ENCODE results near the gene EGFLAM. TPM values are rescaled to one million over a fixed set of nuclear protein-coding genes. Genes with fewer than 3 reads are reported as not detected.

Gene EGFLAM
- total RNA-seq, 2 donors from 2014 or later, result not detected

DNA sequence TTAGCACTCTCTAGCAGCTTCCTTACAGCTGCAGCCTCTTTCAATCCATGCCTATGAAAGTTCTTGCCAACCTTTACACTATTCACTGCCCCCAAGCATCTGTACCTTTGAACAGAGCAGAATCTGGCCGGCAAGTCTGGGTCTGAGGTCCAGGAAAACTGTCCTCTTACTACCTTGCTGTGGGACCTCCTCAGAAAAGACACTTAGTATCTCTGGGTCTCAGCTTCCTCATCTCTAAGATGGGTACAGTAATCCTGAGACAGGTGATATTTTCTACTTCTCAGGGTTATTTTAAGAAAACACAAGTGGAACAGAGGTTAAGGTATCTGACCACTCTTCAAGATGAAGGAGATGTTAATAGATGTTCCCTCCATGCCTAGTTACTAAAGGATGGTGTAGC is 120.2 kb downstream of the EGFLAM start:
- no peaks in the 10 kb centered on the region for H3K9me3 Mint-ChIP-seq
- ATAC-seq, result no peak

GRCh38 chr5:38379350-38379937 is 121.1 kb downstream of the EGFLAM start:
- Mint-ChIP-seq H3K36me3 (no peaks in the 10 kb centered on the region), H3K27ac (no peak overlapping the region), H3K9me3 (no peaks in the 10 kb centered on the region)
- ATAC-seq (no peak), DNase-seq (ENCODE audit: low spot score in 2 of 2) (no peak)

More for the DNA sequence above, 120.2 kb downstream of the EGFLAM start:
- no peak for DNase-seq (ENCODE audit: low spot score in 2 of 2)
- no peak overlapping the region for H3K27ac Mint-ChIP-seq
- H3K36me3 Mint-ChIP-seq, result no peaks in the 10 kb centered on the region

DNA sequence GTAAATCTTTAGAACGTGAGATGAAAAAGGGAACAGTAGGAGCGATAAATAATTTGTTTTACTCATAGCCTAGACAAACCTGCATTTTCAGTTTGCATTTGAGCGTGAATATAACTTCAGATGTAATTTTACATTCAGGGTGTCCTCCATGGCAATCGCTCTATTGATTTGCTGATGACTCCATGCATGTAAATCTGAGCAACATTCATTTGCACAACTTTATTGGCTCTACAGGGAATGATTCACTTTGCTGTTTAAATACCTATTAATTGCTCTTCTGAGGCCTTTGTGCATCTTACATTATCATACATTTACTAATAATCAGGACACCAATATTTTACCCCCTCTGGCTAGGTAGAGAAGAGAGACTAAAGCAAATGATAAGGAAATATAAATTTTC is 122.2 kb downstream of the EGFLAM start:
- H3K36me3 Mint-ChIP-seq, result no peaks in the 10 kb centered on the region
- H3K27ac Mint-ChIP-seq, result no peak overlapping the region
- no peaks in the 10 kb centered on the region for H3K9me3 Mint-ChIP-seq
- ATAC-seq, result no peak
- no peak for DNase-seq (ENCODE audit: low spot score in 2 of 2)

GRCh38 chr5:38381361-38381760 is 123.0 kb downstream of the EGFLAM start:
- DNase-seq (ENCODE audit: low spot score in 2 of 2) (no peak), ATAC-seq (no peak)
- H3K36me3 Mint-ChIP-seq, result no peaks in the 10 kb centered on the region
- H3K9me3 Mint-ChIP-seq, result no peaks in the 10 kb centered on the region
- H3K27ac Mint-ChIP-seq, result no peak overlapping the region

DNA sequence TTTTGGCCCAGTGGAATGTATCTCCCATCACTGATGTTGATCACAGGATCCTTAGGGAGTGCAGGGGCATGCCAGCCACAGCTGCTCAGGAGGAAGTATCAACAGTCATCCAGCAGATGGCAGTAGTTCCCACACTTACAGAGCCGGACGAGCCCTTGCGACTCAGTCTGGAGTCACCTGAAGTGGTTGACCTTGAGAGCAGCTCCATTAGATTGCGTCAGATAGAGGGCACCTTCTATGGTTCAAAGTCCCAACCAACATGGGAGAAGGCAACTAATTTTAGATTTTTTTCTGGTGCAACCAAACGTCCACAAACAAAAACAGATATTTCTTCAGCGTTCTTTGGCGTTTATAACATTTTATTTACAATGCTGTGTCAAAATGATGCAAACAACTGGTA is 124.5 kb downstream of the EGFLAM start:
- Mint-ChIP-seq H3K36me3 (no peaks in the 10 kb centered on the region), H3K9me3 (no peaks in the 10 kb centered on the region), H3K27ac (no peak overlapping the region)
- DNase-seq (ENCODE audit: low spot score in 2 of 2) (peak; percentile 56 to 67), ATAC-seq (peak; percentile 89 to 90)

GRCh38 chr5:38383701-38384100 is 125.3 kb downstream of the EGFLAM start:
- Mint-ChIP-seq H3K27ac (no peak overlapping the region), H3K36me3 (no peaks in the 10 kb centered on the region), H3K9me3 (no peaks in the 10 kb centered on the region)
- ATAC-seq (no peak), DNase-seq (ENCODE audit: low spot score in 2 of 2) (no peak)

- ATAC-seq (no peak), DNase-seq (ENCODE audit: low spot score in 2 of 2) (no peak)
- no peaks in the 10 kb centered on the region for H3K9me3 Mint-ChIP-seq
- no peaks in the 10 kb centered on the region for H3K36me3 Mint-ChIP-seq
- H3K27ac Mint-ChIP-seq, result no peak overlapping the region
Observed at GRCh38 chr5:38384396-38384795, 126.0 kb downstream of the EGFLAM start.

GRCh38 chr5:38387161-38387560 is 128.8 kb downstream of the EGFLAM start:
- ATAC-seq, result no peak
- DNase-seq (ENCODE audit: low spot score in 2 of 2), result no peak
- Mint-ChIP-seq H3K36me3 (no peaks in the 10 kb centered on the region), H3K27ac (no peak overlapping the region), H3K9me3 (no peaks in the 10 kb centered on the region)

- Mint-ChIP-seq H3K9me3 (no peaks in the 10 kb centered on the region), H3K27ac (no peak overlapping the region), H3K36me3 (no peaks in the 10 kb centered on the region)
- ATAC-seq (no peak), DNase-seq (ENCODE audit: low spot score in 2 of 2) (no peak)
Observed at GRCh38 chr5:38393636-38394035, 135.3 kb downstream of the EGFLAM start.

DNA sequence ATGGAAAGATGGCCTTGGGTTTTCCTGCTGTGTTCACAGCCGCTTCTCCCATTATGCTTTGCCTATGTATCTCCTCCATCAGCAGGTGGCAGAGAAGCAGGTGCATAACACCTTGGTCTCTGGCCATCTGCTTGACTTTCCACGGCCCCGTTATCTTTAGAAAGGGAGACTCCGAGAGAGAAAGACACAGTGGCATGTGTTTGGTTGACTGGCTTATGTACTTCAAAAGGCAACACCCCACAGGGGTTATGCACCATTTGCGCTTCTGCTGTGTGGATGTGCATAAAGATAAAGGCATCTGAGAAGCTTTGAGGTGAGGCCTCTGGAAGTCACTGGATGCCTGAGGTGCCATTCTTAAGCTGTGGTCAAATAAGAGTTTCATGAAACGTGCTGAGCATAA is 138.4 kb downstream of the EGFLAM start:
- ATAC-seq (no peak), DNase-seq (ENCODE audit: low spot score in 2 of 2) (no peak)
- Mint-ChIP-seq H3K9me3 (no peaks in the 10 kb centered on the region), H3K27ac (no peak overlapping the region), H3K36me3 (no peaks in the 10 kb centered on the region)

DNA sequence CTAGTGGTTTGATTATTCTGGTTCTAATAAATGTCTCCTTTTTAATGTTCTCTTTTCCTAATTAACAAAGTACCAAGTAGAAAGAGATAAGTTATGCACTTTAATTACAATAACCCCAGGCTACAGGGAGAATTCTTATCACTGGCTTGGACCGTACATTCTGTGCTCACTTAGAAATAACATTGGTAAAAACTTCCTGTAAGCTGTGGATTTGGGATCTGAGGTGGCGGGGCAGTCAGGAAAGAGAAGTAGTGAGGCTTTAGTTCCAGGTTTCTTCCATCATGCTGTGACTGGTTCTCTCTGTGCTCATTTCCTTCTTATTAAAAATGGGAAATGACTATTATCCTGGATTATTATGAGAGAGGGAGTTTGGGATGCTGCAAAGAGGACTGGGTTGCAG is 142.0 kb downstream of the EGFLAM start:
- DNase-seq (ENCODE audit: low spot score in 2 of 2), result no peak
- ATAC-seq, result no peak
- Mint-ChIP-seq H3K36me3 (no peaks in the 10 kb centered on the region), H3K27ac (no peak overlapping the region), H3K9me3 (no peaks in the 10 kb centered on the region)

DNA sequence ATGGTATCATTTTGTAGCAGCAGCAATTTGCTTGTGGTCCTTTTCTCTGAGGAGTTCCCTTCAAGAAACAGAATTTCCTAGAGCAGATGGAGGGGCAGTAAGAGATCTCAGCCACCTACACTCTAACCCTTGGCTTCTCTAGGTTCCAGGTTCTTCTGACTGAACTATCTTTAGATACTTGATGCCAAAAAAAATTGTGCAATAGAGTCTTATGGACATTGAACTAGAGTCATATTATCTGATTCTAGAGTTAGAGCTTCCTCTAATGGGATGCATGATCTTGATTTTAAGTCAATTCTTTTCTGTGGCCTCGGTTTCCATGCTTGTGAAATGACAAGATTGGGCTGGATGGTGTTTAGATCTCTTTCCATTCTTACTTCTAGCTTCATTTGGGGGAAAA is 142.8 kb downstream of the EGFLAM start:
- no peak for ATAC-seq
- Mint-ChIP-seq H3K9me3 (no peaks in the 10 kb centered on the region), H3K27ac (no peak overlapping the region), H3K36me3 (no peaks in the 10 kb centered on the region)
- no peak for DNase-seq (ENCODE audit: low spot score in 2 of 2)

- no peak for DNase-seq (ENCODE audit: low spot score in 2 of 2)
- no peak overlapping the region for H3K27ac Mint-ChIP-seq
- H3K36me3 Mint-ChIP-seq, result no peaks in the 10 kb centered on the region
- no peaks in the 10 kb centered on the region for H3K9me3 Mint-ChIP-seq
- no peak for ATAC-seq
Observed at GRCh38 chr5:38403406-38403805, 145.0 kb downstream of the EGFLAM start.

DNA sequence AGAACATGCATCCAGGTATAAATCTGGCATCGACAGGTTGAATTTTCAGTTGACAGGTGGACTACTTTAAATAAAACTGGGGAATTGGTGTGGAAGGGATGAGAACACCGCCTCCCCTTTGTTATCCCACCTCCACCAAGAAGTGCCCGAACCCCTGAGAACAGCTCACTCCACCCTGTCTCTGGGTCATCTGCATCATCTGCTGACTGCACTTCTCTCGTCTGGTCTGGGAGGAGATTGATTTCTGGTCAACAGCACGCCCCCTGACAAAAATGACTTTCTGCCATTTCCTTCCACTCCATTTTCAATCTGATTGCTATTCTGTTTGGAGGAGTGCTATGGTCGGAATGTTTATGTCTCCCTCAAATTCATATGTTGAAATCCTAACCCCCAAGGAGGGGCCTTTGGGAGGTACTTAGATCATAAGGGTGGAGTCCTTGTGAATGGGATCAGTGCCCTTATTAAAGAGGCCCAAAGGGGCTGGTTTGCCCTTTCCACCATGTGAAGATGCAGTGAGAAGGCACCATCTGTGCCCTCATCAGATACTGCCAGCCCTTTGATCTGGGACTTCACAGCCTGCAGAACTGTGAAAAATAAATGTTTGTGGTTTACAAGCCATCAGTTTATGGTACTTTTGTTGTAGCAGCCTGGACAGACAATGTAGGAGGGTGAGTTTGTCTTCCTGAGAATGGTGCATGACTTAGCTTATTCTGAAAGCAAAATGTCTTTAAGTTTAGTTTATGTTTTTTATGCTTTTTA is 145.7 kb downstream of the EGFLAM start:
- H3K36me3 Mint-ChIP-seq, result no peaks in the 10 kb centered on the region
- no peaks in the 10 kb centered on the region for H3K9me3 Mint-ChIP-seq
- ATAC-seq, result no peak
- no peak overlapping the region for H3K27ac Mint-ChIP-seq
- no peak for DNase-seq (ENCODE audit: low spot score in 2 of 2)

DNA sequence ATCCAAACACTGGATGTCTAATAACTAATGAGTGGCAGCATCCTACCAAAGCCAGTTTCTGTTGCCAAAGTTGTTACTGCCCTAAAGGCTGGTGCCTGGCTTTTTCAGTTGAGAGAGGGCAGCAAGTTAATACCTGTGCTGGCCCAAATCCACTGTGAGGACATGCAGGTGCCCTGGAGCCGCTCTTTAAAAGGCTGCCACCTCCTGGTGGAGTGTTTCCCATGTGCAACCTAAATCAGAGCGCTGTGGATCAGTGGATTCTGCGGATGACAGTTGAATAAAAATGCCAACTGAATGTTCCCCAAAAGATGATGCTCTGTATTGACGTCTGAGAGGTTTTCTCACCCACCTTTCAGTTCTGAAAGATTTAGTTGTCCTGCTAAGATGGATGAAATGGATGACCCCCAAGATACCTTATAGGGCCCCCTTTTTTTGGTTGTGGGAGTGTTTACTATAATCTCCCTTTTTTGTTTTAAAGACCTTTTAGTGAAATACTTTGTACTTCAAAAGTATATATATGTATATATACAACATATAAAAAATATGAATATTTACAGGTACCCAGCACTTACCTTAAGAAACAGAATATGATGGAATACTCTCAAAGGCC is 146.4 kb downstream of the EGFLAM start:
- no peak for ATAC-seq
- Mint-ChIP-seq H3K9me3 (no peaks in the 10 kb centered on the region), H3K27ac (no peak overlapping the region), H3K36me3 (no peaks in the 10 kb centered on the region)
- DNase-seq (ENCODE audit: low spot score in 2 of 2), result no peak

DNA sequence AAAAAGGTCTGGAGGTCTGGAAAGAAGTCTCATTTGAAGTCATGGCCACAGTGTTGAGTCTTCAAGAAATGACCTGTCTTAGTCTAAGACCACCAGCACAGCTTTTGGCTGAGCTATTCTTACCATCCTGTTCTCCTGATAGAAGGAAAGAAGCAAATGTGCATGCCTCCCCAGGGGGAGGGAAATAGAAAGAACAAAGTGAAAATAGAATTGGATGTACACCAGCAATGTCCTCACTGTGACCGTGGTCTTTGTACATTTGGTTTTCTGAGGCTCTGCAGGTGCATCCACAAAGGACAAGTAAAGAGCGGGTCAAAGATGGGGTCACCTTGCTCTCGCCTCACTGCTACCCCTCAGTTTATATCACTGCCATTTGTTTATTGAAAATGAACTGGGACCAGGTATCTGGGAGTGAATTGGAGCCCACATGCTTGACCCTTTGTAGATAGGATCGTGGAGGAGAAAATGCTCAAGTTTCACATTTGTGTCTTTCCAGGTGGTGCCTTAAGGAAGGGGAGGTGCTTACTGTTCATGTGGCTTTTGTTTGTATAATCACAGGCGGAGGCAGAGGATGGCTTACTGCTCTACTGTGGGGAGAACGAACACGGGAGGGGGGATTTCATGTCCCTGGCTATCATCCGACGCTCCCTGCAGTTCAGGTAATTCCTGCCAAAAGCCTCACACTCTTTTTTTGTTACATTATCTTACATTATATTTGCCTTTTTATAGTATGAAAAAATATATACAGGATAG is 150.3 kb downstream of the EGFLAM start:
- Mint-ChIP-seq H3K36me3 (no peaks in the 10 kb centered on the region), H3K27ac (no peak overlapping the region), H3K9me3 (no peaks in the 10 kb centered on the region)
- DNase-seq (ENCODE audit: low spot score in 2 of 2) (no peak), ATAC-seq (no peak)

GRCh38 chr5:38410304-38410990 is 152.1 kb downstream of the EGFLAM start:
- no peaks in the 10 kb centered on the region for H3K36me3 Mint-ChIP-seq
- ATAC-seq (no peak), DNase-seq (ENCODE audit: low spot score in 2 of 2) (no peak)
- H3K27ac Mint-ChIP-seq, result no peak overlapping the region
- H3K9me3 Mint-ChIP-seq, result no peaks in the 10 kb centered on the region
